GM21447 (cell line): ENCODE measurements around the gene HADH.
A peak's percentile ranks its signal among the peaks of the same experiment; 100 is the strongest.
"Not testable (repeated sequence)": the region's sequence is repeated elsewhere in the genome, so short reads cannot be mapped to it uniquely, and the experiment has no call there.

Experiments
- ATAC-seq: cut with Tn5 transposase; IDR thresholded peaks from one replicate; pipeline ENCODE4 v1.9.1; 2021; ENCODE audit not compliant: unreplicated experiment

HADH gene

GRCh38 chr4:108029731-108030130 is 40.0 kb downstream of the HADH start:
- no peak for ATAC-seq

- ATAC-seq: peak; percentile 97
Measured at GRCh38 chr4:108030332-108030731, 40.6 kb downstream of the HADH start.

GRCh38 chr4:108031427-108032083 is 41.9 kb downstream of the HADH start:
- no peak for ATAC-seq

- ATAC-seq: no peak
Measured at GRCh38 chr4:108033348-108033747, 43.7 kb downstream of the HADH start.

- no peak for ATAC-seq
Measured at GRCh38 chr4:108034565-108034964, 44.9 kb downstream of the HADH start.

GRCh38 chr4:108035691-108036090 is 46.0 kb downstream of the HADH start:
- ATAC-seq: peak; percentile 40

GRCh38 chr4:108036213-108036612 is 46.5 kb downstream of the HADH start:
- ATAC-seq: peak; percentile 97

- ATAC-seq: no peak
Measured at GRCh38 chr4:108037884-108038283, 48.2 kb downstream of the HADH start.

- ATAC-seq: no peak
Measured at GRCh38 chr4:108042927-108043326, 53.2 kb downstream of the HADH start.

GRCh38 chr4:108043526-108043925 is 53.8 kb downstream of the HADH start:
- ATAC-seq: no peak

GRCh38 chr4:108044951-108045686 is 55.4 kb downstream of the HADH start:
- no peak for ATAC-seq

- no peak for ATAC-seq
Measured at GRCh38 chr4:108045687-108046024, 56.0 kb downstream of the HADH start.

GRCh38 chr4:108047199-108047598 is 57.5 kb downstream of the HADH start:
- no peak for ATAC-seq

- no peak for ATAC-seq
Measured at GRCh38 chr4:108048157-108048556, 58.5 kb downstream of the HADH start.

GRCh38 chr4:108048997-108049396 is 59.3 kb downstream of the HADH start:
- ATAC-seq: no peak

GRCh38 chr4:108049406-108049805 is 59.7 kb downstream of the HADH start:
- ATAC-seq: no peak

GRCh38 chr4:108050166-108051111 is 60.8 kb downstream of the HADH start:
- ATAC-seq: not testable (repeated sequence)

GRCh38 chr4:108051343-108051742 is 61.7 kb downstream of the HADH start:
- ATAC-seq: no peak

GRCh38 chr4:108052558-108053120 is 63.0 kb downstream of the HADH start:
- no peak for ATAC-seq

GRCh38 chr4:108053251-108053711 is 63.6 kb downstream of the HADH start:
- ATAC-seq: peak; percentile 96

GRCh38 chr4:108054025-108054638 is 64.4 kb downstream of the HADH start:
- ATAC-seq: no peak
